HG03575 (cell line): Measurements from ENCODE around the gene NTRK2.

ENCODE experiments used
- ATAC-seq: cut with Tn5 transposase; IDR thresholded peaks from one replicate; pipeline ENCODE4 v1.9.1; 2021; ENCODE audit not compliant: unreplicated experiment, insufficient number of reproducible peaks, low FRiP score; ENCODE audit errors: extremely low read depth

The NTRK2 gene

DNA sequence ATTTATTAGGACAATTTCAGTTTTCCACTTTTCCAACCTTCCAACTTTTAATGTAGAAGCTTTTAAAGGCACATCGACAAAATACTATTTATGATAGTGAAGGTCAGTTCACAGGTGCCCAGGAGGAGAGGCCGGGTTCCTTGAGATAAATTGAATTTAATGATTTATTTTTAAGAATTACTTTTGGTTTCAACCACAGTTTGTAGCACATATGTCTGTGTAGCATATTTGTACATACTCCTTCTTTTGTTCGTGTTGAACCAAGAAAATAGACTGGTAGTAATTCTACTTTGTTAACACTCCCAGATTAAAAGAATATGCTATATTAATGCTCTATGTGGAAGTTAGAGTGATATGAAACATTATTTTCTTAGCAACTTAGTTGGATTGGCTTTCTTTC lies 46.7 kb downstream of the NTRK2 start:
- ATAC-seq: no peak

DNA sequence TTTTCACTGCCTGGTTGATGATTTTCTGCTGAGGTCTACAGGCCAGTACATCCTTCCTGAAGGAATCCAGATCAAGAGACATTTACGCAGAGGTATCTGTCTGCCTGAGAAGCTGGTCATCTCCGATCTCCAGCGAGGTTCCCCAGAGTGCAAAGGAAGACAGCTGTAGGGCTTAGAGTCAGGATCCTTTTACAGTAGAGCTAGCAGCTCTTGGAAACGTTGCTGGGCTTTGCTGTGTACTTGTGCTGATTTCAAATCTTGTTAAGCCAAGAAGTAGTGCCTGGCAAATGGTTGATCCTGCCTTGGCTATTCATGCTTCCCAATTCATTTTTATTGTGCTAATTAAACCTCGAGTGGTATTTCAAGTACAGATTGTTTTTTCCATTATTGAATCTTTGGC lies 48.9 kb downstream of the NTRK2 start:
- ATAC-seq: no peak

DNA sequence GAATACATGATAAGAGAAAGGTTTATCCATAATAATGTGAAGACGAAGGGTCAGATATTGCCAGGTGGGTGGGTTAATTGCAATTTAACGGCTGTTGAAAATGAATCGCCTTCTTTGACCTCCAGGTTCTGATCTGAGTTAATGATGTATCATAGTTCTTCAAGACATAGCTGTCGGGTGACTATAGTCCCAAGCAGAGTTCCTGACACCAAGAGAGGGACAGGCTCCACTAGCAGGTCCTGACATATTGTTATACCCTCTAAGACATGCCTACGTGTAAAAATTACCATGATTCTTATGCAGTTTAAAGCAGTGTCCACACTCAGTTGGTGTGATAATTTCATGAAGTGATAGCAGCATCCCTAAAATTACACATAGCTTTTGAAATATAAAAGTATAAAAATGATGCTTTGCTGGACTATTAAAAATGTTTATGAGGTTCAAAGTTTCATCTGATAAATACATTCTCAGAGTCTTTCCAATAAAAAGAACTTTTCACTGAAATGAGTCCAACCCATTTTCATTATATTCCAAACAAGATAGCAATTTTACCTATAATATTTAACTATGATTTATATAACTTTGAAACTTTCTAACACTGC lies 53.0 kb downstream of the NTRK2 start:
- ATAC-seq: no peak

DNA sequence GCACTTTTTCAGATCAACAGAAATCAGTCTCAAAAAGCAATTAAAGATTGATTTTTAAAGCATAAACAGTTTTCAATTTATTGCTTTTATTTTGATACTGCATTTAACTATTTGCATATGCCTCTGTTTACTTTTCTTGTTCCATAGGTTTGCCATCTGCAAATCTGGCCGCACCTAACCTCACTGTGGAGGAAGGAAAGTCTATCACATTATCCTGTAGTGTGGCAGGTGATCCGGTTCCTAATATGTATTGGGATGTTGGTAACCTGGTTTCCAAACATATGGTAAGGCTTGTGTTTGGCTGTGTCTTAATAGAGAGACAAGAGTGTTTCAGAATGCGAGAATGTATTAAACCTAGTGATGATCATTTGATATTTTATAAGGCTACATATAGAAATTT lies 53.9 kb downstream of the NTRK2 start:
- no peak for ATAC-seq

DNA sequence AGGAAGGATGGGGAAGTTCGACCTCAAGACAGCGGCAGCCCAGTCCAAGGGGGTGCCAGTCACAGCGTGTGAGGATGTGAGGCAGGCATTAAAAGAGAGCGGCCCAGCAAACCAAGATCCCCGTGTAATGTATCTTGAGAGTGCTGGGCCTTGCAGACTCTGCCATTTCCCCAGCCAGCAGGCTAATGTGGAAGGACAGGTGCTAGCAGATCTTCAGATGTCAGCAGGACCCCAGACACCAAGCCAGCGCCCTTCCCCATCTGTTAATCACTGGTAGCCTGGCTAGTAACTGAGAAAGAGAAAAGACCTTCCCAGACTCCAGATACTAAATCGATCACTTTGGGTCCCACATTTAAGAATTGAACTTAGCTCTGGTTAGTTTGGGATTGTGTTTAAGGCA lies 62.2 kb downstream of the NTRK2 start:
- no peak for ATAC-seq

DNA sequence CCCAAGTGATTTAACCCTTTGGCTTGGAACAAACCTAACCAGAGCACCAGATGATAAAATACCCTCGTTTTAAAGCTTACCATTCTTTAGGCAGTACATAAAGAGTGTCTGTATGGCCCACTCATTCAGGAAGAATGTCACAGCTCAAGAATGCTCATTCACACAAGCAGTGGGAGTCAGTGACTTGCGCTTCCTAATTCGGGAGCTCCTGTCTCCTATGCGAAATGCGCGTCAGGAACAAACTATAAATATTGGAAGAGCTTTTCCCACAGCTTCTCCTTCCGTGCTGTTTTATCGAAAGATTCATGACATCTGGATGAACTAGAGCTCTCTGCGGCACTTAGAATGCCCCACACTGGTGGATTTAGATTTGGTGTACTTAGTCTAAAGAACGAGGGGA lies 66.6 kb downstream of the NTRK2 start:
- no peak for ATAC-seq

DNA sequence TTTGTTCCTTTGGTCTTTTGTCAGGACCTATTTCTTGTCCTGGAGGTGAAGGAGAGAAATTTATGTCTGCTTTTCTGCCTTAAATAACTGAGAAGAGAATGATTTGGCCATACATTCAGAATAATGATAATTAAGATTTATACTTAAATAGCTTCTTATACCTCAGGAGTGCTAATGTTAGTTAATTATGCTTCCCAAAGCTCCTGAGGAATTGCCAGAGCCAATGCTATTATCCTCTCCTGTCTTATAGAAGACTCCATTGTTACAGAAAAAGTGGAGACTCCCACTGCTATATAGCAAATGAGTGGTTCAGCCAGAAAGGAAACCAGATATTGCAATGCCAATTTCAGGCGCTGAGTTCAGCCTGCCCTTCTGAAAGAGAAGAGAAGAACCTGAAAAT lies 67.0 kb downstream of the NTRK2 start:
- no peak for ATAC-seq

DNA sequence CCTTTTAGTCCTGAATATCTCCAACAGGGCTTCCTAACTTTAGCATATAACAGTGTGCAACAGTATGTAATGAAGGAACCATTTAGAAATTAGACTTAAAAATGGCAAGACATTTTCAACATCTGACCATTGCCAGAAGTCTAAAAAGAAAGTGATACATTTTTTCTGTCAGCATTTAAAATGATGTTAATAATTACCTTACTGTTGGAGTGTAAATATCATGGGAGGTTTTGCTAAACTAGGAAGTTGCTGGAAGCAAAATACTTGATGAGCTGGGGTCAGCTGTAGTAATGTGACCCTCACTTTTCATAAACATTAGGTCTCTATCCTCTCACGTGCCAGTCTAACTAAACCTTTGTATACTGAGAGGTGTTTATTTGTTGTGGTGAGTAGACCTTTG lies 68.8 kb downstream of the NTRK2 start:
- ATAC-seq: no peak

DNA sequence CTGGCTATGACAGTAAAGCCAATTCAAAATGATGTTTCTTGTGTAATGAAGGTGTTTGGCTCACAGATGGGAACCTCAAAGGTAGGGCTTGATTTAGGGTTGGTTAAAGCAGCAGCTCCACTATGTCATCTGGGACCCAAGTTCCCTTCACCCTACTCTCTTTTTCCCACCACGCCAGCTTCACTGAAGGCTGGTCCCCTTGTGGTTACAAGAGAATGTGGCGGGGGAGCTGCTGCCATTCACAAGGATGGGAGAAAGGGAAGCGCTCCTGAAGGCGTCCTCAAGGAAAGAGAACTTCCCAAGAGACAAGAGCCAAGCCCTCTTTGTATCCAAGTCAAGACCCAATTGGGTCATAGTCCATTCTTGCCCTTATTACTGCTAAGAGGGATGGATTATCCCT lies 72.7 kb downstream of the NTRK2 start:
- no peak for ATAC-seq

DNA sequence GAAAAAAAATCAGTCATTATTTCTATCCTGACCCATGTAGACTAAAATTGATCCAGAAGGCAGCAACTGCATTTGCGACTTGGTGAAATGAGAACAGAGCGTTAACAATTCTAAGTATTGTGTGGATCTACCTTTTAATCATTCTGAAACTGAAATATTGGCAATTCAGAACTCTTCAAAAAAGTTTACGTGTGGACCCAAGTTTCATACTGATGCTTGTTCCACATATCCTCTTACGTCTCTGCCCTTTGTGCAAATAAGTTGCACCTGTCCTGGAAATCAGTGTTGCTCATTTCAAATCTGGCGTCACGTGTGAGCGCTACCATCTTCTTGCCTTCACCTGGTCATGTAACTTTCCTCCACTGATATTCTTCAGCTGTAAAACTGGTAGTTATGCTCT lies 74.7 kb downstream of the NTRK2 start:
- ATAC-seq: no peak

DNA sequence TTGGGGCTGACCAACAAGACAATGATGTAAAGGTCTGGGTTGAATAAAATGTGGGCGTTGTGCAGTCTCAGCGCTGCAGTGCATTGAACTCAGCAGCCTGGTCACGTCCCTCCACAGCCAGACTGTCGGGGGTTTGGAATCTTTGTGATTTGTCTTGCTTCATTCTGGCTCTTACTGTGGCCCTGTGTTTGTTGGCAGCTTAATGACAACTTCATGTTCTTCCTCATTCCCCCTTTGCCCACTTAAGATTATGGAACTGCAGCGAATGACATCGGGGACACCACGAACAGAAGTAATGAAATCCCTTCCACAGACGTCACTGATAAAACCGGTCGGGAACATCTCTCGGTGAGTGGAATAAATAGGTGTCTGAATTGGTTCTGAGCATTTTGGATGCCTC lies 75.2 kb downstream of the NTRK2 start:
- no peak for ATAC-seq

DNA sequence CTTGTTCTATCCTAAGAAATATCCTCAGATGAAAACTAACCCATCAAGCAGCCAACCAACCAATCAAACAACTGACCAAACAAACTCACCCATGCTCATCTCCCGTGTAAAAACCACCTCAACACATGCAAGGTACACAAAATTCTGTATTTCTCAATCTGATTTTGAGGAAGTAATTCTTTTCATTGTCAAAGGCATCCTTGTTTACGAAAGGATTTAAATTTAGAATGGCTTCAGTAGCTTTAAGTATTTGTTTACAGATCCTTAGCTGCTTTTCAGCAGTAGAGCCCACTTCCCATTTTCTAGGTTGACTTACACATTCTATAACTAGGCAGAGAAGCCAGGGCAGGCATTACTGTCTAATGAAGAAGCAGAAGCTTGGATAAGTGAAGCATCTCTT lies 78.6 kb downstream of the NTRK2 start:
- ATAC-seq: no peak

DNA sequence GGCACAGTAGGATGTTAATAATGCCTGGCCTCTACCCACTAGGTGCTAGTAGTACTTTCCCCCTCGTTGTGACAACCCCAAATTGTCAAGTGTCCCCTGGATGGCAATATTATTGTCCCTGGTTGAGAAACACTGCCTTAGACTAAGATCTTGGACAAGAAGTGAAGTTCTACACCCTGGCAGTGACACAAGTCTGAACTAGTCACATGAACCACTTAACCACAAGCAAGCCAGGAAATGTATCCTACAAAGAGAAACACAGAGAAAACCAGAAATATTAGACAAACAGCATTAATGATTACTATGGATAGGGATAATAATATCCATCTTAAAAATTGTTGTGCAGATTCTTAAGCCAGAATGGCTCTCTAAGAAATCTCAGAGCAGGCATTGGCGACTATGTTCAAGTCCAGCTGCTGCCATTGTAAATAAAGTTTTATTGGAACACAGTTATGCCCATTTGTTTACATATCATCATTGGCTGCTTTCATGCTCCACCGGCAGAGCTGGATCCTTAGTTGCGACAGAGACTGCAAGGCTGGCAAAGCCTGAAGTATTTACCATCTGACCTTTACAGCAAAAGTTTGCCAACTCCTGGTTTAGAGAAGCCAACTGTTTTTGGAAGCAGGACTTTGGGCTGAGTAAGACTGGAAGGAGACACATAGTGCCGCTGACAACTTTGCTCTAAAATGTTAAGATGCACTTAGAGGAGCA lies 80.8 kb downstream of the NTRK2 start:
- ATAC-seq: no peak

DNA sequence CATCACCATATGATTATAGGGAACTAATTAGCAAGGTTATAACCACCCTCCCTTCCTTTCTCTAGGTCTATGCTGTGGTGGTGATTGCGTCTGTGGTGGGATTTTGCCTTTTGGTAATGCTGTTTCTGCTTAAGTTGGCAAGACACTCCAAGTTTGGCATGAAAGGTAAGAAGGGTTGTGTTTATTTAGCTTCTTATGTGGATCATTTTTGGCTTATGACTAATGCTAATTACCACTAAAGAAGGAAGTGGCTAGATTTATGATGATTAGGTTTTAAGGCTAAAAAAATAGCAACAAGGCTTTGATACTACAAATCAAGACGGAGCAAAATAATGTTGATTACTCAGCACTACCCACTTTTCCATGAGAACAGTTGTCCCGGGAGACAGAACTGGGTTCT lies 82.4 kb downstream of the NTRK2 start:
- ATAC-seq: no peak

DNA sequence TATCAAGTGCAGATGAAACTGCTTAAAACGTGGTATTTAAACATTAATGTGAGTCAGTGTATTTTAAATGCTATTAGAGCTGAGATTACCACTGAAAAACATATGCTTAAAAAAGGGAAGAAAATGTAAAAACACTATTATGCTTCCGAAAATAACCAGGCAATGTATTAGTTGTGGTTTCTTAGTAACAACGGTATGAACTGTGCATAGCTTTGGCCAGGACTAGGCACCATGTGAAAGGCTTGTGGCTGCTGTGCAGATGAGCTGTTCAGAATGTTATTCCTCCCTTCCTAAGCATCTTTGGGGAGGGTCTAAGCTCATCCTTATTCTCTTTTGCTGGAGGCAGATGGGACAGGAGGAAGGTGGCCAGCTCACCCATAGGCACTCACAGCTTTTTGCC lies 84.9 kb downstream of the NTRK2 start:
- ATAC-seq: no peak

DNA sequence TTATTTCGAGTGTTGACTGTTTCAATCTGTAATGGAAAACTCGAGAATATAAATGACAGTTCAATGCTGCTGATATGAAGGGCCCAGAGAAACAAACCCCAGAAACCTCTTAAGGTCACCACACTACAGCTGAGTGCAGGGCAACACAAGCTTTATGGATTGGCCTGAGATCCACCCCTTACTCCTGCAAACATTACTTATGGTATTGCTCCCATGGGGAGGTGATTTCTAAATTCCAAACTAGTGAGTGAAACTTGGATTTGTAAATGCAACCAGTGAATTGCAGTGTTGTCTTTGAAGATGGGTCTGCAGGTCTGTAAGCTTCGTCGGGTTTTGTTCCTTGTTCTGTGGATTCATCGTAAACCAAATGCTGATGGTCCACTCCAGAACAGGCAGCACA lies 85.4 kb downstream of the NTRK2 start:
- ATAC-seq: no peak

DNA sequence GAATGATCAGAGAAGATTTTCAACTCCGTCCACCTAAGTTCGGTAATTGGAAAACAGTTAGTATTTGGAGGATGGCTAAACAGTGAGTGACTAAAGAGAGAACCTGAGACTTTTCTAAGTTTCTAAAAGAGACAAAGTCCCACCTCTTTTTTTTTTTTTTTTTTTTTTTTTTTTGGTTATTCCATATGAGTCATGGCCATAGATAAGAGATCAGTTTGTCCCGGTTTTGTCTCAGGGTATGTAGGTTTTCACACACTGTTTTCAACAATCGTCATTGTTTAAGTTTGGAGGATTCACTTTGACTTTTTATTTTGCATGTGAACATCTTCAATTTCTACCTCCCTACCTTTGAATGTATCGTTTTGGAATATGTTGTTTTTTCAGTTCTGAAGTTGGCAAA lies 85.9 kb downstream of the NTRK2 start:
- ATAC-seq: no peak

DNA sequence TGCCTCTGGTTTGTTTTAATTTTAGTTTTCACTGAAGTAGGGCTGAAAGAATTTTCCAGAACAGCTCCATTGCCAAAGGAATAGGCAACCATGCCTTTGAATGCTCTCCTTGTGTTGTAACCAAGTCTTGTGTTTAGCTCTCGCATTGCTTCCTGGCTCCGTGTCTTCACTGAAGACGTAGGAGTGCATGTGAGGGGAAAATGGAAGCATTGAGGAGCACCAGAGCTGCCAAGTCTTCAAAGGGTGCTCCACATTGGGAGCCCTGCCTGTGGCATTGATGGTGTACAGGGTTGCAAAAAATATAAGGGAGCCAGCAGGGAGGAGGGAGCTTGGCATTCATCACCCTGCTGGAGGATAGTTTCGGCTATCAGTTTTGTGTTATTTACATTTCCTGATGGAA lies 86.6 kb downstream of the NTRK2 start:
- ATAC-seq: no peak

DNA sequence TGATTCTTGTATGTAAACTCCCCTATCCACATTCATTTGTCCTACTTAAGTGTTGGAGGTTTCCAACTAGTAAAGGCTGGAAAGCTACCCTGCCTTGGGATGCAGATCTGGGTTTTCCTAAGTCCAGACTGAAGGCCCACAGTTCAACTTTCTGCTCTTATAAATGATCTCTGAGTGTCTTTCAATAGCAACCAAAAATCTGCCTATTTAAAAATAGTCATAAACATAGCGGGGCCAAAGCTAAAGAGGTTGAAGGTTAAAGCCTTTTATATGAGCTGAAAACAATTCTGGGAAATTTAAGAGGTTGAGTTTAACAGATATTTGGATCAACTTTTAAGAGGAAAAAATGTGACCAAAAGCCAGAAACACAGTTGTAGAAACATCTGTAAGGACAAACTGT lies 87.2 kb downstream of the NTRK2 start:
- ATAC-seq: no peak

DNA sequence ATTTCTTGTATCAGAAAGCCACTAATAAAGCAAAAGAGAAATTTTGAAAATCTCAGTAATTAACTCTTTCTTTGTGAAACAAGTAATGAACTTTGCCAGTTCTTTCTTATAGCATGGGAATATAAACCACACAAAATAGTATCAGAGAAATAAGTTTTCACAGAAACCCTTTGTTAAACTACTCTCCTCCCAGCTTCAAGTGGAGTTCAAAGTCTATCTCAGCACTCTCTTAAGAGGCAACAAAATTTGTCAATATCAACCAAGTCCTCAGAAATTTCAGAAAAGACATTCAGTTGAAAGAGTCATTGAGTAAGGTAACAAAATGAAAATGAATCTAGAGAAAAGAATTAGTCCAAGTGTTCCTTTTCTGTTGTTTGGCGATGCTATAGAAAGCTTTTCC lies 89.3 kb downstream of the NTRK2 start:
- no peak for ATAC-seq

DNA sequence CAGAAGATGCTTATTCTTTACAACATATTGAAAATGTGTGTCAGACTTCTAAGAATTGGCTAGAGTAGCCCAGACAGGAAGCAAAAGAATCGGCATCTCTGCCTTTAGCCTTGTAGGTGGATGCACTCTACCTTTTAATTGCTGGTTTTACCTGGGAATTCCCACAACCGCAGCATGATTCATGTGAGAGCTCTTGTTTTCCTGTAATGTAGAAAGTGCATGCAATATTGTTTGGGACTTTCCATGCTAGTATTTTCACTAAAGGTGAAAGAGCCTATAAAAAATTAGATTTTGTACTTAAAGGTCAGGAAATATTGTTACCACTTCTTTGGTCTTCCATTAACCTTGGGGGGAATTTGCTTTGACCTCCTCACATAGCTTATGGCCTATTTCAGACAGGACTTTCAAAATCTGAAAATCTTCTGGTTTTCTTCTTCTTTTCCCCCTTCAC lies 89.8 kb downstream of the NTRK2 start:
- peak; percentile 53 for ATAC-seq
